Embryonic facial prominence (tissue), 1 donor: ENCODE data around the gene CCDC197.

Source experiments
- DNase-seq: peaks from one replicate; pipeline ENCODE4 v3.0.0-alpha.2; 2016; ENCODE audit errors: extremely low spot score

CCDC197 gene

GRCh38 chr14:93999573-93999972 is 2.5 kb downstream of the CCDC197 start:
- no peak for DNase-seq

DNA sequence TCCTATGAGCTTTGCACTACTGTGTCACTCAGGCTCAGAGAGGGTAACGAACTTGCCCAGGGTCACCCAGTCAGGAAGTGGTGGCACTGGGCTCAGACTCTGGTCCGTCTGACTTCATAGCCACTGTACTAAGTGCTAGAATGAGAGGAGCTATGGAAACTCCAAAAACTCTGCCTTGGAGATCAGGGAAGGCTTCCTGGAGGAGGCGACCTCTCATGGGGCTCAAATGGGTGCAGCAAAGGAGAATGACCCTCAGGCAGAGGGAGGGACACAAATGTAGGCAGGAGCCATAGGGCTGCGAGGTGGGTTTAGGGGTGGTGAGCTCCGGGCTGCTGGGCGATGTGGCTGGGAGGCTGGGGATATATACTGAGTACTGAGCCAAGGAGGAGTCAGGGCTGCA is 3.2 kb downstream of the CCDC197 start:
- no peak for DNase-seq

DNA sequence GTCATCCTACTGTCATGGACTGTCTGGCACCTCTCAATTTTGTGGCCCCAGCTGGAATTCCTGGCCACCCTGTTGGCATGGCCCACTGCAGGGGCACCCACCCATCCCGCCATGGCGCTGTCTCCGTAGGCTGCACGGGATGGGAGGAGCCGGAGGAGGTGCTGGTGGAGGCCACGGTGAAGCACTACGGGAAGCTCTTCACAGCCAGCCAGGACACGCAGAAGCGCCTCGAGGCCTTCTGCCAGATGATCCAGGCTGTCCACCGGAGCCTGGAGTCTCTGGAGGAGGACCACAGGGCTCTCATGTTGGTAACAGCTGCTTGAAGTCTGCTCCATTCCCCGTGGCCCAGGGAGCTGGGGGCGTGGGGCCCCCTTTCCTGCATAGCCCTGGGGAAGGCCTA is 3.9 kb downstream of the CCDC197 start:
- DNase-seq = no peak

GRCh38 chr14:94001501-94002396 is 4.6 kb downstream of the CCDC197 start:
- DNase-seq = no peak

DNA sequence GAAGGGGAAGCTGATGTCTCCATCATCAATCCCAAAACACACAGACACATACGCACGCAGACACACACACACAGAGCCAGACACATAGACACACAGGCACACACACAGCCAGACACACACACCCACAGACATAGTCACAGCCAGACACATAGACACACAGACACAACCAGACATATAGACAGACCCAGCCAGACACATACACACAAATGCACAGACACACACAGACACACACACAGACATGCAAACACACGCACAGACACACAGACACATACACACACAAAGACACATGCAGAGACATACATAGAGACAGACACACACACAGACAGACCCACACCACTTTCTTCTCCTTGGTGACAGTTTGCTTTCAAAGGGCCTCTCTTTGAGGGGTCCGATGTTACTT is 6.3 kb downstream of the CCDC197 start:
- no peak for DNase-seq

DNA sequence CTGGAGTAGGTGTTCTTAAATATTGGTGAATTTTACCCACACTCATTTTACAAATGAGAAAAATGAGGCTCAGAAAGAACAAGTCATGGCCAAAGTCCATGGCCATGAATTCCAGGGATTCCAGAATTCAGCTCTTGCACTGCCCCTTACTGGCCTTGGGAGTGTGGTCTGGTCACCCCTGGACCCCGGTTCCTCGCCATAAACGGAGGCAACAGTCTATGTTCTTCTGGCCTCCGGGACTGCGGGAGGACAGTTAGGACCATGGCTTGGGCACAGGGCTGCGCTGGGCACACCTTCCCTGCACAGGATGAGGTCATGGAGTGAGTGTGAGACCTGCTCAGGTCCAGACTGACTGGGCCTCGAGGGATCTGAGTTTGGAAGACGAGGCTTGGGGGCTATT is 6.9 kb downstream of the CCDC197 start:
- DNase-seq = no peak

- DNase-seq = no peak
These were observed 8.4 kb downstream of the CCDC197 start for GRCh38 chr14:94005324-94006073.

GRCh38 chr14:94008234-94008633 is 11.1 kb downstream of the CCDC197 start:
- no peak for DNase-seq

DNA sequence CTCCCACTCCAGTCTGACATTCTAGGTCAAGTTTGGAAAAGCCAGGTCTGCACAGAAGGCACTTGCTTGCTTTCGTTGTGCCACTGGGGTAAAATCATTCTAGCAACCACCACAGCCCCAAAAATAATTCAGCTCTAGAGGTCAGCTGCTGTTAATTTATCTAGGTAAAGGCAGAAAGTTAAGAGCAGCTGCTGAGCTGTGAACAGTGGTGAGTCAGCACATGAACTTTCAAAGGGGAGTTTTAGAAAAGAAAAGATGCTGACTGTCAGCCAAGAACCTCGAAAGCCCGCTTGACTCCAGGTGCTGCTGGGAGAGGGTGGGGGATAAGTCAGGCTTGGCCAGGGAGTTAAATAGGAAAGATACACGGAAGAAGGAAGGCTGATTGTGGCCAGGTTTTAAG is 12.7 kb downstream of the CCDC197 start:
- no peak for DNase-seq

DNA sequence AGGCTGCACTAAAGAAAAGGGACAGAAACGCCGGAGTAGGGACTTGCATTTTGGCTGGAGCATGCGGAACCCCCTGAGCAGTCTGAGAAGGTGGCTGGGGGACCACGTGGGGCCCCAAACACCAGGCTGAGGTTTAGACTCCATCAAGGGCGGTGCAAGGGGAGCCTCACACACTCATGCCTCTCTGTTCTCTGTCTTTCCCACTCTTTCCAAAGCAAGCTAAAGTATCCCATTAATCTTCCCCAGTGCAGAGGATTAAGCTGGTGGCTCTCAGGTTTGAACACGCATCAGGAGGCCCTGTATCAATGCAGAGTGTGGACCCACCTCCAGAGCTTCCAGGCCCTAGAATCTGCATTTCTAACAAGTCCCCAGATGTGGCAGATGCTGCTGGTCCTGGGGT is 13.5 kb downstream of the CCDC197 start:
- no peak for DNase-seq

- DNase-seq = no peak
These were observed 14.7 kb downstream of the CCDC197 start for GRCh38 chr14:94011795-94012194.

DNA sequence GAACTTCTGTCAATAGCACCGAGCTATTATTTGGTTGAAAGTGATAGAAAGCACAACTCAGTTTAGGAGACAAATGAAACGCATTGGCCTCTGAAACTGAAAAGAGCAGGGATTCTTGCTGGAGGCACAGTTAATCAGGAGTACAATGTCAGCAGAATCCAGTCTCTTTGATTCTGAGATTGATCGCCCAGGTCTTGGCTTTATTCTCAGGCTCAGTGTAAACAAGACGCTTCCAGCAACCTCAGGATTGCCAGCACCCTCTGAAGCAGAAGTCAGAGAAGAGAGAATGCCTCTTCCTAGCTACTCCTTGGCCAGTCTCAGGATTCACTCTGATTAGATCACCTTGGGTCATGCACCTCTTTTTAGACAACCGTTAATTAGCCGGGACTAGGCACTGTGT is 17.3 kb downstream of the CCDC197 start:
- DNase-seq = no peak

DNA sequence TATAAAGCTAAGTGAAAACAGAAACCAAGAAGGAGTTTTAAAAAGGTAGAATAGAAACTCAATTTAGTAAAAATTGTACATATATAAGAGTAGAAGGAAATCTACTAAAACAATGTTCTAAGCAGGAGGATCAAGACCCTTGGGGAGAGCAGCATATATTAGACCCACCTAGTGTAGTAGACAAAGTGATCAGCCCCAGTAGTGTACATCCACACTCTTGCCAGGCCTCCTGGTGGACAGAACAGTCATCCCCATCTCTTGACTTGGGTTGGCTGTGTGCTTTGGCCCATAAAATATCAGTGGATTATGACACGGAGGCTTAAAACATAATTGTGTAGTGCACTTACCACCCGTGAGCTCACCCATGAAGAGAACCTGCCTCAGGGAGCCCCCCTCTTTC is 18.1 kb downstream of the CCDC197 start:
- DNase-seq = no peak

GRCh38 chr14:94016446-94016976 is 19.4 kb downstream of the CCDC197 start:
- no peak for DNase-seq

DNA sequence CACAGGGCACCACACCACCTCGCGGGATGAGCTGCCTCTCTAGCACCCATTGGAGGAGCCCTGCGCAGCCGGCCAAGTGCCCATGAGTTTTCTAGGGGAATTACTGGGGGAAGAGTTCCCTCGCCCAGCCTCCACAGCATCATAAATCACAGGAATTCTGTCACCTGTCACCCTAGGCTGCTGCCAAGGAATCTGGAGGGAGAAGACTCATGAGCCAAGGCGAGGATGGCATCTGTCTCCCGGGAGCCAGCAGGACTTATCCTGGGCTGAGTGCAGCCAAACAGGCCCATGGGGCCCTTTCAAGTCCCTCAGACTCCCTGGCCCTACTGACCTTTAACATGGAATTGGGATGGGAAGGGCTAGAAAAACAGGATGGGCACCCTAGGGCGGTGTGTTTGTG is 21.2 kb downstream of the CCDC197 start:
- DNase-seq = no peak

- DNase-seq = no peak
These were observed 22.2 kb downstream of the CCDC197 start for GRCh38 chr14:94019329-94019728.

DNA sequence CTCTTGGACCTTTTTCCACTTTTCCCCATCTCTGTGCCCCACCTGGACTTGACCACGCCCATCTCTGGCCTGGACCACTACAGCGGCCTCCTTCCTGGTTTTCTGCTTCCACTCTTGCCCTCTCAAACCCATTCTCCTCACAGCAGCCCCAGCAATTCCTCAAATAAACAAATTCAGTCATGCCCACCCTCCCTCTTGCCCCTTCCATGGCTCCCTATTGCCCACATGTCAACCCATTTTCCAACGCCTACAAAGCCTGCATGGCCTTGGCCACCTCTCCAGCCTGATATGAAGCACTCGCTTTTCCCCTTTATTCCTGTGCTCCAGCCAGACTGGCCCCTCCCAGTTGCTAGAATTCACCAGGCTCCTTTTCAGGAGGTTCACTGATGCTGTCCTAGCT is 23.2 kb downstream of the CCDC197 start:
- DNase-seq = no peak

- DNase-seq = no peak
These were observed 23.9 kb downstream of the CCDC197 start for GRCh38 chr14:94021001-94021400.

DNA sequence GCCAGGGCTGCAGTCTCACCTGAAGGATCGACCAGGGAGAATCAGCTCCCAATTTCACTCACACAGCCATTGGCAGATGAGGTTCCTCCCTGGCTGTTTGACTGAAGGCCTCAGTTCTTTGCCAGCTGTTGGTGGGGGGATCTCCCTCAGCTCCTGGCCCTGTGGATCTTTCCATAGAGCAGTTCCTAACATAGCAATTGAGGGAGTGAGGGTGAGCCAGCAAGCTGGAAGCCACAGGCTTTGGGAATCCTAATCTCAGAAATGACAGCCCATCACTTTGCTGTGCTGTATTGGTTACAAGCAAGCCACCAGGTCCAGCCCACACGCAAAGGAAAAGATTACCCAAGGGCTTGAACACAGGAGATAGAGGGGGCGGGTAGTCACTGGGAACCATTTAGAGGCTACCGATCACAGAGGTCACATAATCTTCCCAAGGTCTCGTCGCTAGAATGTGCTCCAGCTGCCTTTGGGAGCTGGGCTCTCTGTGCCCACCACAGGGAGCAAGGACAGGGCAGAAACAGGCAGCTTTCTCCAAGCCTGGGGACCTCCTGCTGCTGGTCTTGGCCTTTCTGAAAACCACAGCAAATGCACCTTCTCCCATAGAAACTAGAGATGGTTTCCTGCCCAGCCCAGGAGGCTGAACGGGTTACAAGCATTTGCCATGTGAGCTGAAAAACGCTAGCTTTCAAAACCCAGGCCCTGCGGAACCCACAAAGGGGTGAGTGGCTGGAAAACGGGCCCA is 24.5 kb downstream of the CCDC197 start:
- DNase-seq = no peak

GRCh38 chr14:94022532-94023411 is 25.7 kb downstream of the CCDC197 start:
- no peak for DNase-seq

DNA sequence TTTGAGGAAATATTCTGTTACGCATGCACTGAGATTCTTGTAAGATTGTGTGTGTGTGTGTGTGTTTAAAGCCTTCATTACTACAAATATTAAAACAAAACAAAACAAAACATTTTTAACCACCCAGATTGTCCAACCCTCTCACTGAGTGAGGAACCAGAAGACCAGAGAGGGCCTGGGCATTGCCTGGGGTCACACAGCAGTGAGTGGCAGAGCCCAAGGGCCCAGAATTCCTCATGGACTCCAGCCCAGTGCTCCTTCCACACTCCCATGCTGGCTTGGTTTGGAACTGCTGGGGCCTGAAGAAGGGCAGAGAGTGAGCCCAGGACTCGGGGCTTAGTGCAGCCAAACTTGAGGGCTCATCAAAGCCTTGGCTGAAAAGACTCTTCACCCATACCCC is 27.4 kb downstream of the CCDC197 start:
- DNase-seq = no peak
